CD14-positive monocyte (primary cell): ENCODE measurements around the gene HTR2B. TPM values are rescaled to one million over a fixed set of nuclear protein-coding genes. Genes with fewer than 3 reads are reported as not detected.
"Not testable (repeated sequence)": the region's sequence is repeated elsewhere in the genome, so short reads cannot be mapped to it uniquely, and the experiment has no call there.

Experiments
- DNase-seq, 3 donors: peaks; one replicate each; pipeline ENCODE4 v3.0.0-alpha.2; 2011 to 2022
- H2AFZ ChIP-seq: 2 replicates; pipeline ENCODE4 v1.6.0; 2012; ENCODE audit warnings: mild to moderate bottlenecking, low read depth, low read length, inconsistent platforms; ENCODE audit not compliant: insufficient read depth, poor library complexity, severe bottlenecking
- H3K27ac ChIP-seq, 2 donors: 1 replicate in 1 of 2; 2 replicates in 1 of 2; pipeline ENCODE4 v1.5.1; 2012 to 2013; ENCODE audit warnings: low read length in 2 of 2, control low read depth in 1 of 2, inconsistent platforms in 1 of 2, low read depth in 1 of 2, mild to moderate bottlenecking in 1 of 2
- H3K27me3 ChIP-seq, 2 donors: one replicate each; pipeline versions ENCODE4 v1.6.0 to v1.6.1; 2011 to 2013; ENCODE audit warnings: low read length in 2 of 2; ENCODE audit not compliant: control insufficient read depth in 2 of 2, insufficient read depth in 2 of 2
- H3K36me3 ChIP-seq, 2 donors: replicated peaks in 1 of 2; 1 replicate in 1 of 2; 2 replicates in 1 of 2; pipeline versions ENCODE4 v1.5.1 to v1.6.1; 2012 to 2013; ENCODE audit warnings: low read length in 2 of 2, control low read depth in 1 of 2, inconsistent platforms in 1 of 2, mild to moderate bottlenecking in 1 of 2; ENCODE audit not compliant: insufficient read depth in 2 of 2, control insufficient read depth in 1 of 2
- H3K4me1 ChIP-seq, 2 donors: 1 replicate in 1 of 2; 2 replicates in 1 of 2; pipeline versions ENCODE4 v1.5.1 to v1.6.1; 2012 to 2013; ENCODE audit warnings: low read length in 2 of 2, control low read depth in 1 of 2, inconsistent platforms in 1 of 2, mild to moderate bottlenecking in 1 of 2, moderate library complexity in 1 of 2; ENCODE audit not compliant: insufficient read depth in 2 of 2, control insufficient read depth in 1 of 2
- H3K4me2 ChIP-seq: replicated peaks from 2 replicates; pipeline ENCODE3; 2012; ENCODE audit warnings: low read length, moderate library complexity, mild to moderate bottlenecking; ENCODE audit not compliant: poor library complexity, severe bottlenecking; ENCODE audit errors: extremely low read depth
- H3K4me3 ChIP-seq, 3 experiments: fragments of 200-600 bp in 1 of 3; sonication (generic) in 1 of 3; replicated peaks in 1 of 3; 1 replicate in 2 of 3; 2 replicates in 1 of 3; pipeline ENCODE4 v1.5.1; 2011 to 2013; ENCODE audit warnings: low read length in 3 of 3, mild to moderate bottlenecking in 3 of 3, control low read depth in 2 of 3, low read depth in 2 of 3, inconsistent platforms in 1 of 3, moderate library complexity in 1 of 3
- H3K79me2 ChIP-seq: 2 replicates; pipeline ENCODE4 v1.6.0; 2012; ENCODE audit warnings: mild to moderate bottlenecking, control low read depth, inconsistent platforms, low read length, moderate library complexity; ENCODE audit not compliant: insufficient read depth
- H3K9ac ChIP-seq: 2 replicates; pipeline ENCODE4 v1.6.0; 2017; ENCODE audit warnings: low read length, mild to moderate bottlenecking; ENCODE audit not compliant: insufficient read depth, poor library complexity, severe bottlenecking
- H3K9me3 ChIP-seq, 2 donors: replicated peaks in 1 of 2; 1 replicate in 1 of 2; 2 replicates in 1 of 2; pipeline versions ENCODE4 v1.5.1 to v1.6.1; 2012 to 2013; ENCODE audit warnings: low read length in 2 of 2, control low read depth in 1 of 2; ENCODE audit not compliant: control insufficient read depth in 1 of 2, insufficient read depth in 1 of 2
- H4K20me1 ChIP-seq: 2 replicates; pipeline ENCODE4 v1.6.0; 2012; ENCODE audit warnings: mild to moderate bottlenecking, low read length, control low read depth, moderate library complexity; ENCODE audit not compliant: insufficient read depth
- H3K27ac Mint-ChIP-seq, 7 donors: one replicate each; pipeline ENCODE4 v1.8.0; 2020; ENCODE audit warnings: mild to moderate bottlenecking in 7 of 7, mixed read lengths in 7 of 7, moderate library complexity in 6 of 7, inconsistent platforms in 2 of 7
- H3K27me3 Mint-ChIP-seq, 3 donors: one replicate each; pipeline ENCODE4 v1.8.0; 2021 to 2022; ENCODE audit warnings: low read depth in 3 of 3, mild to moderate bottlenecking in 3 of 3, mixed read lengths in 3 of 3, moderate library complexity in 3 of 3, inconsistent platforms in 1 of 3
- H3K36me3 Mint-ChIP-seq, 2 donors: one replicate each; pipeline ENCODE4 v1.8.0; 2020; ENCODE audit warnings: mixed read lengths in 2 of 2, inconsistent platforms in 1 of 2, mild to moderate bottlenecking in 1 of 2
- H3K4me1 Mint-ChIP-seq: one replicate; pipeline ENCODE4 v1.8.0; 2020; ENCODE audit warnings: mild to moderate bottlenecking, mixed read lengths
- H3K4me3 Mint-ChIP-seq, 2 donors: one replicate each; pipeline ENCODE4 v1.8.0; 2020; ENCODE audit warnings: mild to moderate bottlenecking in 2 of 2, mixed read lengths in 2 of 2, moderate library complexity in 1 of 2
- H3K9me3 Mint-ChIP-seq, 7 donors: one replicate each; pipeline ENCODE4 v1.8.0; 2020 to 2022; ENCODE audit warnings: mixed read lengths in 7 of 7, mild to moderate bottlenecking in 6 of 7, moderate library complexity in 6 of 7, inconsistent platforms in 2 of 7
- CTCF ChIP-seq: fragments of 200-600 bp; IDR thresholded peaks from one replicate; pipeline ENCODE4 v1.8.0; 2022; ENCODE audit warnings: antibody characterized with exemption, mild to moderate bottlenecking
- WGBS: methylation state at CpG from one replicate; pipeline ENCODE4 v1.1.5; 2013; ENCODE audit warnings: missing lambda C conversion rate; ENCODE audit not compliant: insufficient coverage; 5-methylcytosine and 5-hydroxymethylcytosine counted together
- intact Hi-C, 2 donors: fragments of 100-400 bp; cut with micrococcal nuclease; formaldehyde crosslinking; loops; one replicate each; pipeline versions ENCODE4 v1.15.0 to v1.15.1; 2023
- polyA plus RNA-seq, 3 donors: library from polyadenylated mRNA; depleted of rRNA in 1 of 3; unstranded in 2 of 3; stranded (reverse) in 1 of 3; fragments of 300-500 nt in 2 of 3; fragments of >200 nt in 1 of 3; fragmentation: Illumina TruSeq in 2 of 3; gene quantifications; 1 replicate in 2 of 3; 2 replicates in 1 of 3; pipeline ENCODE4 v1.2.3, GENCODE V29; 2012 to 2021

HTR2B gene
- polyA plus RNA-seq, 3 donors, result not detected

GRCh38 chr2:231146665-231147064 lies 21.8 kb upstream of the HTR2B start:
- intact Hi-C loops, result no loop called here
- no peaks in the 10 kb centered on the region for H3K79me2 ChIP-seq
- H2AFZ ChIP-seq, result no peak overlapping the region
- no peak overlapping the region for H3K4me3 ChIP-seq
- no peak for TF ChIP-seq CTCF
- Mint-ChIP-seq H3K27me3 (peaks cover 0 to 1% (median 0%) of the 10 kb centered on the region in 3 donors), H3K4me1 (no peaks in the 10 kb centered on the region), H3K36me3 (peaks cover 50 to 58% of the 10 kb centered on the region in 2 donors), H3K9me3 (no peaks in the 10 kb centered on the region), H3K27ac (no peak overlapping the region), H3K4me3 (no peak overlapping the region)
- H3K9ac ChIP-seq, result no peak overlapping the region
- peaks cover 34 to 80% of the 10 kb centered on the region in 2 donors for H3K36me3 ChIP-seq
- H3K27ac ChIP-seq, result no peak overlapping the region
- H3K4me1 ChIP-seq, result no peaks in the 10 kb centered on the region
- H4K20me1 ChIP-seq, result no peaks in the 10 kb centered on the region
- DNase-seq, result no peak
- WGBS, result 100% methylated on average over 1 of the region's 2 CpGs
- no peak overlapping the region for H3K4me2 ChIP-seq
- no peaks in the 10 kb centered on the region for H3K27me3 ChIP-seq
- no peaks in the 10 kb centered on the region for H3K9me3 ChIP-seq

- H3K27me3 ChIP-seq, result no peaks in the 10 kb centered on the region
- Mint-ChIP-seq H3K4me1 (no peaks in the 10 kb centered on the region), H3K36me3 (peaks cover 44 to 61% of the 10 kb centered on the region in 2 donors), H3K27ac (no peak overlapping the region), H3K4me3 (no peak overlapping the region), H3K9me3 (no peaks in the 10 kb centered on the region), H3K27me3 (peaks cover 1 to 3% (median 1%) of the 10 kb centered on the region in 3 donors)
- no peak overlapping the region for H3K4me3 ChIP-seq
- DNase-seq, result no peak
- H3K4me1 ChIP-seq, result no peaks in the 10 kb centered on the region
- no CpG with 5 or more reads among the region's 6 CpGs for WGBS
- TF ChIP-seq CTCF, result no peak
- H3K79me2 ChIP-seq, result no peaks in the 10 kb centered on the region
- no peak overlapping the region for H3K4me2 ChIP-seq
- no peak overlapping the region for H3K9ac ChIP-seq
- no peak overlapping the region for H3K27ac ChIP-seq
- H2AFZ ChIP-seq, result no peak overlapping the region
- H3K9me3 ChIP-seq, result no peaks in the 10 kb centered on the region
- H3K36me3 ChIP-seq, result peaks cover 35 to 81% of the 10 kb centered on the region in 2 donors
- intact Hi-C loops, result no loop called here
- H4K20me1 ChIP-seq, result no peaks in the 10 kb centered on the region
These were observed 20.1 kb upstream of the HTR2B start for GRCh38 chr2:231144896-231145295.

GRCh38 chr2:231140808-231141207 lies 16.0 kb upstream of the HTR2B start:
- H3K36me3 Mint-ChIP-seq, result peaks cover 34 to 43% of the 10 kb centered on the region in 2 donors
- H2AFZ ChIP-seq, H3K4me1 ChIP-seq, intact Hi-C loops, H4K20me1 ChIP-seq, H3K27me3 ChIP-seq, H3K27me3 Mint-ChIP-seq, H3K4me1 Mint-ChIP-seq, H3K79me2 ChIP-seq, H3K9ac ChIP-seq, H3K9me3 Mint-ChIP-seq, DNase-seq, H3K4me3 Mint-ChIP-seq, H3K4me3 ChIP-seq, H3K9me3 ChIP-seq, H3K4me2 ChIP-seq, H3K27ac Mint-ChIP-seq, H3K27ac ChIP-seq: not testable (repeated sequence)
- peaks cover 13 to 63% of the 10 kb centered on the region in 2 donors for H3K36me3 ChIP-seq
- WGBS, result 100% methylated on average over 1 of the region's 8 CpGs
